GM18498 (cell line): ENCODE data around the gene R3HDM4.
"Not testable (repeated sequence)": the region's sequence is repeated elsewhere in the genome, so short reads cannot be mapped to it uniquely, and the experiment has no call there.

Experiments
- ATAC-seq: cut with Tn5 transposase; IDR thresholded peaks from one replicate; pipeline ENCODE4 v1.9.1; 2021; ENCODE audit warnings: mild to moderate bottlenecking, moderate library complexity; ENCODE audit not compliant: unreplicated experiment

R3HDM4 gene

GRCh38 chr19:913080-913748 is at the start of gene R3HDM4:
Gene R3HDM4, minus strand, starts transcription at chr19:913219. Its CDS starts 62 bp downstream, at chr19:913157.
- peak; percentile 64 for ATAC-seq

DNA sequence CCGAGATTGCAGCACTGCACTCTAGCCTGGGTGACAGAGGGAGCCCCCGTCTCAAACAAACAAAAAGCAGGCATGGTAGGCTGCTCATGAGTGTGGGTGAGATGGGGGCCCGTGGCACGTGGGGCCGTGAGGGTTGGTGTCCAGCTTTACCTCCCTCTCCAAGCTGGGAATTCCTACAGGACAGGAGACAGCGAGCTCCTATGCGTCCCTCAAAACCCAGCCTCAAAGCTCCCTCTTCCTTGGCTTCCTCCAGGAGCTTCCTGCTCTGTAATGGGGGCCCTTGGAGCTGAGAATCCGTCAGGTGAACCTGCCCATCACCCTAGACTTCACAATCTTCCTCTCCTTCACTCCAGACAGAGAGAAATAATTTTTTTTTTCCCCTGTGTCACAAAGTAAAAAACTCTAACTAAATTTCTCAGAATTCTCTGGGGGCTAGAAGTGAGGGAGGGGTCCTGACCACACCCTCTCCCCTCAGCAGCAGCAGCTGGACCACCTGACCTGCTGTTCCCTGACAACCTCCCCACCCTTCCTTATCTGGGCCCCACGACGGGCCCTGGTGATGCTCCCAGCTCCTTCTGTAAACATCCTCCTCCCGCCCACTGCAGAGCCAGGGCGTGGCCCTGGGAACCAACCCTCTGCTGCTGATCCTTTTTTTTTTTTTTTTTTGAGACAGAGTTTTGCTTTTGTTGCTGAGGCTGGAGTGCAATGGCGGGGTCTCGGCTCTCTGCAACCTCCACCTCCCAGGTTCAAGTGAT is 49.0 kb upstream of the R3HDM4 start:
- ATAC-seq: no peak

DNA sequence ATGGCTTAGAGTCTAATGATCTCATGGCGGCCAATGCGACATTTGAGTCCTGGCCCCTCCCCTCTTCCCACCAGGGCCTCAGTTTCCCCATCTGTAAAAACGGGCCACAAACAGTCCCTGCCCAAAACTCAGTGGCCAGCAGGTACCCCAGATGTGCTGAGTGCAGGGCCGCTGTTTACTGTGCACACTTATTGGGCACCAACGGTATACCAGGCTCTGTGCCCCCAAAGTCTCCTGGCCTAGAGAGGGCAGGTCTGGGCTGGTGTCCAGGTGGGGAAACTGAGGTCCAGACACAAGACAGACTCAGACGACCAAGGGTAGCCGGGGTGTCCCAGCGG is 47.6 kb upstream of the R3HDM4 start:
- ATAC-seq: no peak

GRCh38 chr19:960020-960419 is 47.0 kb upstream of the R3HDM4 start:
- no peak for ATAC-seq

GRCh38 chr19:958967-959855 is 46.2 kb upstream of the R3HDM4 start:
- ATAC-seq: no peak

DNA sequence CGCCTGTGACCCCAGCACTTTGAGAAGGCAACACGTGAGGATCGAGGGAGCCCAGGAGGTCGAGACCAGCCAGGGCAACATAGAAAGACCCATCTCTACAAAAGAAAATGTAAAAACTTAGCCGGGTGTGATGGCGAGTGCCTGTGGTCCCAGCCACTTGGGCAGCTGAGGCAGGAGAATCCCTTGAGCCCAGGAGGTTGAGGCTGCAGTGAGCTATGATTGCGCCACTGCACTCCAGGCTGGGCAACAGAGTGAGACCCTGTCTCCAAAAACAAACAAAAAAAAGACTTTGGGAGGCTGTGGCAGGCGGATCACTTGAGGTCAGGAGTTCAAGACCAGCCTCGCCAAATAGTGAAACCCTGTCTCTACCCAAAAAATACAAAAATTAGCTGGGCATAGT is 44.6 kb upstream of the R3HDM4 start:
- not testable (repeated sequence) for ATAC-seq

GRCh38 chr19:956766-957440 is 43.9 kb upstream of the R3HDM4 start:
- ATAC-seq: no peak

- ATAC-seq: no peak
Observed at GRCh38 chr19:955803-956765, 43.1 kb upstream of the R3HDM4 start.

DNA sequence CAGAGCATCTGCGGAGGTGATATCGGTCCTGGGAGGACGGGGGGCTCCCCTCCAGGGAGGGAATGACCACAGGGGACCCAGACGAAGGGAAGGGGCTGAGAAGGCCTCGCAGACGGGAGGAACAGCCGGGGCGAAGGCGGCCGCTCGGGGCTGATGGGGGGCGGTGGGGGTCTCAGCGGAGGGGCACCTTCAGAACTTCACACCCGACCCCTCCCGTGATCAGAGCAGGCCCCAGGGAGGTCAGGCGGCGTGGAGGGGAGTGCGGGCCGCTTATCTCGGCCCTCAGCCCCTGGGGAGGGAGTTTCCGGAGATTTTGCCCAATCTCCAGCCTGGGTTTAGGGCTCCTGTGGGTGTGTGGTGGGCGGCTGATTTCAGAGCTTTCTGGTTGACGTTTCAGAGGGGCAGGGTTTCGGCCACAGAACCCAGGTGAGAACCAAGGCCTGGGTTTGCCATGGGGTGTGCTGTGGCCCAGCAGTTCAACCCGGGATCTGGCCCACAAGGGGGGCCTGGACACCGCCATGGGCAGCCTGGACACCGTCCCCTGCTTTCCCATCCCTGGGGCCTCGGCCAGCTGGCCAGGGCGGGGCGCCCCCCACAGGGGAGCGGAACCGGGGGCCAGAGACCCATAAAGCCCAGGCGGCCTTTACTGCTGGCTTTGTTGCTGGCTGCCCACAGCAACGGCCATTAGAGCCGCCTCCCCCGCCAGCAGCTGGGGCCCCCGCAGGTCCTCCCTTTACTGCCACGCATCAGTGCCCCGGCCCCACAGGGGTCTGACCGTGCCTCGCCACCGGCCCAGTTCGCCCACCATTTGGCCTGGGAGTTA is 41.9 kb upstream of the R3HDM4 start:
- ATAC-seq: peak; percentile 43

- no peak for ATAC-seq
Observed at GRCh38 chr19:954272-954671, 41.3 kb upstream of the R3HDM4 start.

DNA sequence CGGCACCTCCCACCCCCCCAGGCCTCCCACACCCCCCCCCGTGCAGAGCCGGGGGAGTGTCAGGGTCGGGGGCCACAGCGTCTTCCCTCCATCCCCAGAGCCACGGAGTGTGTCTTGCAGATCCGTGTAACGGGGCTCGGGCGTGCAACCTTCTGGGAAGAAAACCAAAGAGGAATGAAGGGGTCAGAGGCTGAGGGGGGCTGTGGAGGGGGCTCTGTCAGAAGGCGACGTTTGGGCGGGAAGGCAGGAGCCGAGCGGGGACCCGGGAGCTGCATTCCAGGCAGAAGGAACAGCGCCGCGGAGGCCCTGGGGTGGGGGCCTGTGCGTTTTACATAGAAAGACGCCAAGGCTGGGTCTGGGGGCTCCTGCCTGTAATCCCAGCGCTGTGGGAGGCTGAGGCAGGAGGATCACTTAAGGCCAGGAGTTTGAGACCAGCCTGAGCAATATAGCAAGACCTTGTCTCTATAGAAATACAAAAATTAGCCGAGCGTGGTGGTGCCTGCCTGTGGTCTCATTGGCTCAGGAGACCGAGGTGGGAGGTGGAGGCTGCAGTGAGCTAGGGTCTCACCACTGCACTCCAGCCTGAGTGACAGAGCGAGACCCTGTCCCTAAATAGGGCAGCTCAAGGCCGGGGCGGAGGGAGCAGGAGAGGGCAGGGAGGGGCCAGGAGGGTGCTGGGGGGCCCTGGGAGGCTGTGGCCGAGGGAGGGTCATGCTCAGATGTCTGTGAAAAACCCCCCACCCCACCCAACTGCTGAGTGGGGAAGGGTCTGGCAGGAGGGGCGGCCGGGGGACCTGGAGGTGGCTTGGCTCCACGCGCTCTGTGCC is 40.6 kb upstream of the R3HDM4 start:
- no peak for ATAC-seq

DNA sequence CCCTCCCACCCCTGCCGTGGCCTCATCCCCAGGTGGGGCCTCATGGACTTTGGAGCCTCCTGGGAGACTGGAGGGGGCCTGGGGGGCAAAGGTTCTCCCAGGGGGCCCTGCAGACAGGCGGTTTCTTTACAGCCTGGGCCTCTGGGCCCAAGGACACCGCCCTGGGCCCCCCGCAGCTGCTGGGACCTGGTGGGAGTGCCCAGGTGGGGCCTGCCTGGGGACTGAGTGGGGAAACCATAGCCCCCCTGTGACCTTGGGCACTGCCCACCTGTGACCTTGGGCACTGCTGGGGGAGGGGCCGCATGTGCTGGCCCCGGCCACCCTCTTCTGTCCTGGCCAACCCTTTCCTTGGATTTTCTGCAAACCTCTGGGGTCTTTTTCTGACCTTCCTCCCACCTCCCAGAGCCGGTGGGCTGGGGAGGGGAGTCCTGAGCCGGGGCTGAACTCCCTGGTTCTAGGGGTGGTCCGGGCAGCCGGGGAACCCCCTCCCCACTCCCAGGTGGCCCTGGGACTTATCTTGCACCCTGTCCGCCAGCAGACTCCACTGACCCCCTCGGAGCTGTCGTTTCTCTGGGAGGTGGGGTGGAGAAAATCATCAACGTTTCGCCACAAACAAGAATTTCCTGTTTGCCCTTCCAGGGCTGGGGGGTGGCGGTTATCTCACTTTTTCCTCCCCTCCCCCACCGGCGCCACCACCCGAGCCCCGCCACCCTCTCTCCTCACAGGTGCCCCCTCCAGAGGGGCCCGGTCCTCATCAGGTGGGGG is 39.8 kb upstream of the R3HDM4 start:
- ATAC-seq: no peak

GRCh38 chr19:952049-952679 is 39.1 kb upstream of the R3HDM4 start:
- ATAC-seq: no peak

- no peak for ATAC-seq
Observed at GRCh38 chr19:950352-951066, 37.5 kb upstream of the R3HDM4 start.

- ATAC-seq: no peak
Observed at GRCh38 chr19:948842-949496, 36.0 kb upstream of the R3HDM4 start.
